ENCODE data around the gene DENND1A. TPM values are rescaled to one million over a fixed set of nuclear protein-coding genes. Genes with fewer than 3 reads are reported as not detected.

Gene DENND1A
- polyA plus RNA-seq, 2 of the 4 experiments (the other 2 are of a cell fraction), result 15.1 to 21.9 TPM

- POLR2A ChIA-PET, result no interaction called here
- WGBS (ENCODE audit: missing lambda C conversion rate), result 91% methylated on average over 3 of the region's 3 CpGs
- ATAC-seq (no peak), FAIRE-seq (no peak), DNase-seq (ENCODE audit: low read depth in 1 of 2, low spot score in 1 of 2) (no peak)
- peaks cover 7% of the 10 kb centered on the region; the same call in 2 of the 3 replicates for H3K9me3 ChIP-seq
- no peak overlapping the region for H3K4me2 ChIP-seq
- TF ChIP-seq FOSB (CRISPR knock-in tag; IDR thresholded peaks at IDR 0.05) (0 out of 2 replicates have a peak, but pooled peaks have one; percentile 47), JUN (IDR thresholded peaks at IDR 0.05) (no peak), HOXA7 (CRISPR knock-in tag; IDR thresholded peaks at IDR 0.05) (0 out of 2 replicates have a peak, but pooled peaks have one; percentile 49)
- no peak overlapping the region for H3K4me3 ChIP-seq
- peaks cover 64% of the 10 kb centered on the region for H3K4me1 ChIP-seq
- CTCF ChIA-PET, result interaction anchor here (0.6 kb wide), 1 partner anchor 99 kb away, joined by 3 read pairs; no protein-coding TSS in a partner anchor
- H3K27ac ChIP-seq, result no peak overlapping the region
Measured at GRCh38 chr9:123923884-123924283, 6.0 kb downstream of the DENND1A start.

DNA sequence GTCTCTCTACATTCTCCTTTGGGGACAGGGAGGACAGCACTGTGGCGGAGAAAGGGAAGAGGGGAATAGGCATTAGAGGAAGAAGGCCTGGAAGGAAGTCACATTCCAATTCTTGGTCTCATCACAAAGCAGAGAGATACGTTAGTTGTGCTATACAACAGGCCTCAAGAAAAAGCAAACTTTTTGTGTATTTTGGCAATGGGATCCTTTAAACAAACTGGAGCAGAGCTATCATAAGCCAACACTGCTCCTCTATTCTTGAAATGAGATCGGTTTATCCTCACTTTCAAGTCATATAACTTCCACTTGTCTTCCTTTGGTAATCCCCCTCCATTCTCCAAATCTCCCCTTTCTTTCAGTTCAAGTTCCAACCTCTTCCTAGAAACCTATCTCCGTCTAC is 6.5 kb downstream of the DENND1A start:
- Histone ChIP-seq H3K4me3 (no peak overlapping the region), H3K4me1 (peaks cover 60% of the 10 kb centered on the region), H3K9me3 (peaks cover 7% of the 10 kb centered on the region; the same call in 2 of the 3 replicates), H3K4me2 (peak overlapping the region; percentile 59), H3K27ac (peak overlapping the region; percentile 44 to 76)
- ChIA-PET CTCF (interaction anchor here (0.6 kb wide), 1 partner anchor 98 kb away, joined by 3 read pairs; no protein-coding TSS in a partner anchor), POLR2A (no interaction called here)
- FAIRE-seq (no peak), ATAC-seq (no peak), DNase-seq (ENCODE audit: low read depth in 1 of 2, low spot score in 1 of 2) (no peak)
- TF ChIP-seq EP300 (IDR thresholded peaks at IDR 0.05) (no peak), SMC3 (IDR thresholded peaks at IDR 0.05) (no peak), TP53 (CRISPR knock-in tag; IDR thresholded peaks at IDR 0.05) (no peak), CHD4 (IDR thresholded peaks at IDR 0.05; ENCODE audit: borderline replicate concordance) (no peak), KDM1A (IDR thresholded peaks at IDR 0.05; ENCODE audit: low read depth) (no peak), ZC3H11A (IDR thresholded peaks at IDR 0.05) (no peak), MAFK (IDR thresholded peaks at IDR 0.05; ENCODE audit: partially characterized antibody) (no peak), RAD21 (conservative IDR thresholded peaks at IDR 0.05 in 1 of 2, IDR thresholded peaks at IDR 0.05 in 1 of 2) (no peak), EHMT2 (IDR thresholded peaks at IDR 0.05; ENCODE audit: low read depth) (no peak), SREBF2 (IDR thresholded peaks at IDR 0.05) (no peak), HOXB13 (CRISPR knock-in tag; IDR thresholded peaks at IDR 0.05; ENCODE audit: low read depth) (no peak), RCOR1 (IDR thresholded peaks at IDR 0.05; ENCODE audit: low read depth, low read length) (no peak), HOXA7 (CRISPR knock-in tag; IDR thresholded peaks at IDR 0.05) (no peak)
- 57% methylated on average over 4 of the region's 4 CpGs for WGBS (ENCODE audit: missing lambda C conversion rate)

GRCh38 chr9:123922911-123923310 is 7.0 kb downstream of the DENND1A start:
- ATAC-seq (peak in 1 of 2 experiments; percentile 33; a peak in 3 of 6 replicates), DNase-seq (ENCODE audit: low read depth in 1 of 2, low spot score in 1 of 2) (no peak), FAIRE-seq (no peak)
- Histone ChIP-seq H3K4me2 (peak overlapping the region; percentile 59), H3K4me3 (no peak overlapping the region), H3K27ac (peak overlapping the region; percentile 44 to 76), H3K9me3 (peaks cover 7% of the 10 kb centered on the region; the same call in 2 of the 3 replicates), H3K4me1 (peaks cover 56% of the 10 kb centered on the region)
- ChIA-PET POLR2A (no interaction called here), CTCF (no interaction called here)
- no peak for TF ChIP-seq KDM5A (IDR thresholded peaks at IDR 0.05)
- TF ChIP-seq TFCP2L1 (CRISPR knock-in tag; IDR thresholded peaks at IDR 0.05), result no peak
- TF ChIP-seq RNF2 (IDR thresholded peaks at IDR 0.05; ENCODE audit: borderline replicate concordance, low read depth), result no peak
- TF ChIP-seq ZFP36 (IDR thresholded peaks at IDR 0.05; ENCODE audit: borderline replicate concordance, partially characterized antibody), result no peak
- no peak for TF ChIP-seq ATOH8 (CRISPR knock-in tag; IDR thresholded peaks at IDR 0.05; ENCODE audit: low read depth)
- TF ChIP-seq FOSL2 (IDR thresholded peaks at IDR 0.05), result no peak
- TF ChIP-seq FOSL2 (CRISPR knock-in tag; IDR thresholded peaks at IDR 0.05), result no peak
- TF ChIP-seq MAX (IDR thresholded peaks at IDR 0.05), result no peak
- no peak for TF ChIP-seq EP300 (IDR thresholded peaks at IDR 0.05)
- TF ChIP-seq RARB (CRISPR knock-in tag; IDR thresholded peaks at IDR 0.05), result no peak
- no peak for TF ChIP-seq JUN (IDR thresholded peaks at IDR 0.05)
- TF ChIP-seq RFX5 (IDR thresholded peaks at IDR 0.05), result no peak
- no peak for TF ChIP-seq JUNB (IDR thresholded peaks at IDR 0.05)
- WGBS (ENCODE audit: missing lambda C conversion rate), result 20% methylated on average over 4 of the region's 4 CpGs
